Measurements from ENCODE around the gene LARGE2. TPM values are rescaled to one million over a fixed set of nuclear protein-coding genes. Genes with fewer than 3 reads are reported as not detected.
A peak's percentile ranks its signal among the peaks of the same experiment; 100 is the strongest.

Gene LARGE2
- total and polyA plus RNA-seq, 2 of the 13 experiments (the other 11 are each of a cell fraction or from before 2014, with no cell fraction given) = 8.5 to 21.6 TPM

DNA sequence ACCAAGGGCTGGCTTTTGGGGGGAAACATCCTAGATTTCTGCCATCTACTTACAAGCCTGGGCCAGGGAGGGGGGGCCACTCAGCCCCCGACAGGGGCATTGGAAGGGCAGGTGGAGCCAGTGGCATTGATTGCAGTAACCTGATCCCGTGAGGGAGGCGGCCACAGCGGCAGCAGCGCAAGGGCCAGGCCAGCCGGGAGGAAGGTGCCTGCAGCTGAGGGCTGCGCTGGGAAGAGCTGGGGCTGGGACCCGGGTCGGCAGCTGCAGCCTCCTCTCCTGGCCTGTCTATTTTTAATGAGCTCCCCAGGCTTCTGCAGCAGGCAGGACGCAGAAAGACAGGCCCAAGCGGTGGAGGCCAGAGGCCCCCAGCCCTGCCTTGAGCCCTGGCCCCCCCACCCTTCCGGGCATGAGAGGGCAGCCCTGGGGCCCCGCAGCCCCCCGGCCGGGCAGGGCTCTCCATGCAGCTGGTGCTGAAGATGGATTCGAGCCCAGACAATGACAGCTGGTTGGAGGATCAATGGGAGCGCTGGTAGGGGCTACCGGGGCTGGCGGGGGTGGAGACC is 26.0 kb upstream of the LARGE2 start (continued):
- TF ChIP-seq ZNF143 (CRISPR knock-in tag; IDR thresholded peaks at IDR 0.05) (no peak), RBAK (CRISPR knock-in tag; IDR thresholded peaks at IDR 0.05) (no peak)
- TF ChIP-seq, protein P1, sequence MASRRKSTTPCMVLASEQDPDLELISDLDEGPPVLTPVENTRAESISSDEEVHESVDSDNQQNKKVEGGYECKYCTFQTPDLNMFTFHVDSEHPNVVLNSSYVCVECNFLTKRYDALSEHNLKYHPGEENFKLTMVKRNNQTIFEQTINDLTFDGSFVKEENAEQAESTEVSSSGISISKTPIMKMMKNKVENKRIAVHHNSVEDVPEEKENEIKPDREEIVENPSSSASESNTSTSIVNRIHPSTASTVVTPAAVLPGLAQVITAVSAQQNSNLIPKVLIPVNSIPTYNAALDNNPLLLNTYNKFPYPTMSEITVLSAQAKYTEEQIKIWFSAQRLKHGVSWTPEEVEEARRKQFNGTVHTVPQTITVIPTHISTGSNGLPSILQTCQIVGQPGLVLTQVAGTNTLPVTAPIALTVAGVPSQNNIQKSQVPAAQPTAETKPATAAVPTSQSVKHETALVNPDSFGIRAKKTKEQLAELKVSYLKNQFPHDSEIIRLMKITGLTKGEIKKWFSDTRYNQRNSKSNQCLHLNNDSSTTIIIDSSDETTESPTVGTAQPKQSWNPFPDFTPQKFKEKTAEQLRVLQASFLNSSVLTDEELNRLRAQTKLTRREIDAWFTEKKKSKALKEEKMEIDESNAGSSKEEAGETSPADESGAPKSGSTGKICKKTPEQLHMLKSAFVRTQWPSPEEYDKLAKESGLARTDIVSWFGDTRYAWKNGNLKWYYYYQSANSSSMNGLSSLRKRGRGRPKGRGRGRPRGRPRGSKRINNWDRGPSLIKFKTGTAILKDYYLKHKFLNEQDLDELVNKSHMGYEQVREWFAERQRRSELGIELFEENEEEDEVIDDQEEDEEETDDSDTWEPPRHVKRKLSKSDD (CRISPR knock-in tag; IDR thresholded peaks at IDR 0.05; ENCODE audit: low read depth) = no peak
- TF ChIP-seq, protein P2, sequence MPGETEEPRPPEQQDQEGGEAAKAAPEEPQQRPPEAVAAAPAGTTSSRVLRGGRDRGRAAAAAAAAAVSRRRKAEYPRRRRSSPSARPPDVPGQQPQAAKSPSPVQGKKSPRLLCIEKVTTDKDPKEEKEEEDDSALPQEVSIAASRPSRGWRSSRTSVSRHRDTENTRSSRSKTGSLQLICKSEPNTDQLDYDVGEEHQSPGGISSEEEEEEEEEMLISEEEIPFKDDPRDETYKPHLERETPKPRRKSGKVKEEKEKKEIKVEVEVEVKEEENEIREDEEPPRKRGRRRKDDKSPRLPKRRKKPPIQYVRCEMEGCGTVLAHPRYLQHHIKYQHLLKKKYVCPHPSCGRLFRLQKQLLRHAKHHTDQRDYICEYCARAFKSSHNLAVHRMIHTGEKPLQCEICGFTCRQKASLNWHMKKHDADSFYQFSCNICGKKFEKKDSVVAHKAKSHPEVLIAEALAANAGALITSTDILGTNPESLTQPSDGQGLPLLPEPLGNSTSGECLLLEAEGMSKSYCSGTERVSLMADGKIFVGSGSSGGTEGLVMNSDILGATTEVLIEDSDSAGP (CRISPR knock-in tag; IDR thresholded peaks at IDR 0.05; ENCODE audit: borderline replicate concordance) = peak; percentile 41; the same call in 1 of the 2 replicates

DNA sequence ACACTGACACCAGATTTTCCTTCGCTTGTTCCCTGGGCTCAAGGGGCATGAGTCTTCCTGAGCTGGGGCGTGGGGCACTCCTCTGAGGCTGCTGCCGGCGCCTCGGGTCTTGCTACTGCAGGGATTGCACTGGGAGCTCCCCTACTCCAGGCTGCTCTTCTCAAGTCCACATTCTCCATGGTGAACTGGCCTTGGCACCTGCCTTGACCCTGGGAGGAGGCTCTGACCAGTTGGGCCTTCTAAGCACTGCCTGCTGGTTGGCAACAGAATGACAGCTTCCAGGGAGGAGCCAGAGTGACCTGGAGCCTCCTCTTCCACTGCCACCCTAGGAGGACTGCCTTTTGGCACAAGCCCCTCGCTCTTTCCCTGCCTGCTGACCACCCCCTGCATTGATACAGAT is 24.9 kb upstream of the LARGE2 start:
- WGBS (ENCODE audit: low lambda C conversion rate) = 0% methylated on average over 1 of the region's 6 CpGs
- H3K27ac ChIP-seq (ENCODE audit: extremely low read length, insufficient read depth, low read length) = no peak overlapping the region
- no peak overlapping the region for H2AFZ ChIP-seq (ENCODE audit: low read length)
- H3K4me1 ChIP-seq (ENCODE audit: insufficient read depth, low read length) = peaks cover 55% of the 10 kb centered on the region
- ATAC-seq = peak; percentile 18
- in situ Hi-C loops (cut with HindIII; ENCODE audit: extremely low pct_ligation_motif_present, low pct_unique_long_range_greater_than_20kb) = no loop called here
- ChIA-PET CTCF (ENCODE audit: low intra/inter-chr PET ratio, low total read pairs) (no interaction called here), POLR2A (interaction anchor here (0.8 to 1.9 kb wide), 2 partner anchors 24 to 51 kb away, joined by 3 to 5 read pairs; partner anchors contain the start of gene CRY2)
- no peaks in the 10 kb centered on the region for H3K36me3 ChIP-seq (replicated peaks in 1 of 2; ENCODE audit: control insufficient read depth in 1 of 2, insufficient read depth in 2 of 2, low read length in 2 of 2)
- H3K4me2 ChIP-seq (ENCODE audit: low read depth, low read length) = no peak overlapping the region
- no peak overlapping the region for H3K4me3 ChIP-seq (replicated peaks in 1 of 3; ENCODE audit: insufficient read depth in 1 of 3, low read depth in 2 of 3, low read length in 3 of 3)
- no peaks in the 10 kb centered on the region for H3K9me3 ChIP-seq (ENCODE audit: low read length)
- no peaks in the 10 kb centered on the region for H3K79me2 ChIP-seq (ENCODE audit: insufficient read depth, low read length)
- H3K9ac ChIP-seq (ENCODE audit: insufficient read depth, low read depth, low read length) = no peak overlapping the region
- DNase-seq (ENCODE audit: low spot score) = no peak
- FAIRE-seq = no peak
- intact Hi-C loops (cut with micrococcal nuclease; ENCODE audit: unreplicated experiment) = no loop called here
- BruUV-seq (replicated peaks) = no TSS peak
- H3K27me3 ChIP-seq (ENCODE audit: control insufficient read depth in 1 of 2, insufficient read depth in 2 of 2, low read length in 2 of 2) = peaks cover 0 to 21% of the 10 kb centered on the region in 2 experiments; a peak in 1 of 5 replicates
- no peaks in the 10 kb centered on the region for H4K20me1 ChIP-seq (ENCODE audit: insufficient read depth, low read length)
- TF ChIP-seq ZNF263 (CRISPR knock-in tag; IDR thresholded peaks at IDR 0.05) (peak; percentile 48; the same call in 1 of the 2 replicates), MYNN (CRISPR knock-in tag; IDR thresholded peaks at IDR 0.05; ENCODE audit: low read depth) (no peak)

All from HepG2 (cell line).